ENCODE measurements around the gene CEP162. TPM values are rescaled to one million over a fixed set of nuclear protein-coding genes. Genes with fewer than 3 reads are reported as not detected.

Gene CEP162
- total and polyA plus RNA-seq, 2 donors (not counting 1 experiment from before 2014, with no cell fraction given), result 1.8 to 13.4 TPM

GRCh38 chr6:84271061-84271716, 43.7 kb upstream of the CEP162 start:
- no peaks in the 10 kb centered on the region for H3K4me1 ChIP-seq (ENCODE audit: control insufficient read depth in 2 of 2, insufficient read depth in 2 of 2, low read length in 2 of 2)
- H3K79me2 ChIP-seq (ENCODE audit: control insufficient read depth, insufficient read depth, low read length), result no peaks in the 10 kb centered on the region
- ATAC-seq (ENCODE audit: low read depth), result no peak
- DNase-seq, result no peak
- Mint-ChIP-seq H3K4me1 (no peaks in the 10 kb centered on the region), H3K9me3 (ENCODE audit: insufficient read depth) (no peaks in the 10 kb centered on the region), H3K27me3 (peaks cover 13% of the 10 kb centered on the region), H3K4me3 (no peak overlapping the region), H3K27ac (no peak overlapping the region)
- H3K27me3 ChIP-seq (replicated peaks in 1 of 4; ENCODE audit: control extremely low read depth in 1 of 4, control insufficient read depth in 3 of 4, insufficient read depth in 4 of 4, low read length in 3 of 4), result no peaks in the 10 kb centered on the region
- no peaks in the 10 kb centered on the region for H3K9me3 ChIP-seq (ENCODE audit: control extremely low read depth in 1 of 3, control insufficient read depth in 2 of 3, insufficient read depth in 1 of 3, low read length in 2 of 3)
- H3K36me3 ChIP-seq (replicated peaks in 1 of 2; ENCODE audit: control extremely low read depth in 1 of 2, control insufficient read depth in 1 of 2, extremely low read depth in 1 of 2, insufficient read depth in 2 of 2, low read length in 1 of 2), result no peaks in the 10 kb centered on the region
- ChIA-PET POLR2A (no interaction called here), CTCF (no interaction called here)
- TF ChIP-seq EZH2 (IDR thresholded peaks at IDR 0.05; ENCODE audit: borderline replicate concordance, insufficient read depth, low read depth, low read length, poor library complexity, severe bottlenecking) (no peak), CTCF (IDR thresholded peaks at IDR 0.05) (no peak)
- no peak overlapping the region for H3K4me3 ChIP-seq (ENCODE audit: control extremely low read depth in 1 of 5, extremely low read depth in 1 of 5, insufficient read depth in 1 of 5, low read depth in 2 of 5, low read length in 4 of 5)
- H3K9ac ChIP-seq (ENCODE audit: low read length), result no peak overlapping the region
- H4K20me1 ChIP-seq (ENCODE audit: control insufficient read depth, insufficient read depth, low read length, poor library complexity, severe bottlenecking), result no peaks in the 10 kb centered on the region
- H2AFZ ChIP-seq (ENCODE audit: insufficient read depth, low read depth, low read length, poor library complexity, severe bottlenecking), result no peak overlapping the region
- intact Hi-C loops (cut with micrococcal nuclease), result no loop called here
- no peak overlapping the region for H3K27ac ChIP-seq (ENCODE audit: low read length in 2 of 2)
- no peak overlapping the region for H3K4me2 ChIP-seq (replicated peaks; ENCODE audit: low read depth, low read length, poor library complexity, severe bottlenecking)

GRCh38 chr6:84269947-84270733, 42.7 kb upstream of the CEP162 start:
- Mint-ChIP-seq H3K4me1 (no peaks in the 10 kb centered on the region), H3K4me3 (no peak overlapping the region), H3K27me3 (peaks cover 17% of the 10 kb centered on the region), H3K9me3 (ENCODE audit: insufficient read depth) (no peaks in the 10 kb centered on the region), H3K27ac (no peak overlapping the region)
- no peak for DNase-seq
- H4K20me1 ChIP-seq (ENCODE audit: control insufficient read depth, insufficient read depth, low read length, poor library complexity, severe bottlenecking), result no peaks in the 10 kb centered on the region
- no peak overlapping the region for H2AFZ ChIP-seq (ENCODE audit: insufficient read depth, low read depth, low read length, poor library complexity, severe bottlenecking)
- H3K4me1 ChIP-seq (ENCODE audit: control insufficient read depth in 2 of 2, insufficient read depth in 2 of 2, low read length in 2 of 2), result no peaks in the 10 kb centered on the region
- ATAC-seq (ENCODE audit: low read depth), result no peak
- H3K9me3 ChIP-seq (ENCODE audit: control extremely low read depth in 1 of 3, control insufficient read depth in 2 of 3, insufficient read depth in 1 of 3, low read length in 2 of 3), result no peaks in the 10 kb centered on the region
- intact Hi-C loops (cut with micrococcal nuclease), result no loop called here
- no peak overlapping the region for H3K4me2 ChIP-seq (replicated peaks; ENCODE audit: low read depth, low read length, poor library complexity, severe bottlenecking)
- H3K4me3 ChIP-seq (ENCODE audit: control extremely low read depth in 1 of 5, extremely low read depth in 1 of 5, insufficient read depth in 1 of 5, low read depth in 2 of 5, low read length in 4 of 5), result no peak overlapping the region
- H3K9ac ChIP-seq (ENCODE audit: low read length), result no peak overlapping the region
- WGBS (ENCODE audit: insufficient coverage), result 71% methylated on average over 1 of the region's 6 CpGs
- H3K79me2 ChIP-seq (ENCODE audit: control insufficient read depth, insufficient read depth, low read length), result no peaks in the 10 kb centered on the region
- no peak overlapping the region for H3K27ac ChIP-seq (ENCODE audit: low read length in 2 of 2)
- H3K36me3 ChIP-seq (replicated peaks in 1 of 2; ENCODE audit: control extremely low read depth in 1 of 2, control insufficient read depth in 1 of 2, extremely low read depth in 1 of 2, insufficient read depth in 2 of 2, low read length in 1 of 2), result no peaks in the 10 kb centered on the region
- CTCF ChIA-PET, result no interaction called here
- TF ChIP-seq CTCF (IDR thresholded peaks at IDR 0.05), result no peak
- TF ChIP-seq EZH2 (IDR thresholded peaks at IDR 0.05; ENCODE audit: borderline replicate concordance, insufficient read depth, low read depth, low read length, poor library complexity, severe bottlenecking), result no peak
- POLR2A ChIA-PET, result no interaction called here
- no peaks in the 10 kb centered on the region for H3K27me3 ChIP-seq (replicated peaks in 1 of 4; ENCODE audit: control extremely low read depth in 1 of 4, control insufficient read depth in 3 of 4, insufficient read depth in 4 of 4, low read length in 3 of 4)
